ENCODE measurements around the gene ZNF28.
"Not testable (repeated sequence)": the region's sequence is repeated elsewhere in the genome, so short reads cannot be mapped to it uniquely, and the experiment has no call there.

ZNF28 gene

DNA sequence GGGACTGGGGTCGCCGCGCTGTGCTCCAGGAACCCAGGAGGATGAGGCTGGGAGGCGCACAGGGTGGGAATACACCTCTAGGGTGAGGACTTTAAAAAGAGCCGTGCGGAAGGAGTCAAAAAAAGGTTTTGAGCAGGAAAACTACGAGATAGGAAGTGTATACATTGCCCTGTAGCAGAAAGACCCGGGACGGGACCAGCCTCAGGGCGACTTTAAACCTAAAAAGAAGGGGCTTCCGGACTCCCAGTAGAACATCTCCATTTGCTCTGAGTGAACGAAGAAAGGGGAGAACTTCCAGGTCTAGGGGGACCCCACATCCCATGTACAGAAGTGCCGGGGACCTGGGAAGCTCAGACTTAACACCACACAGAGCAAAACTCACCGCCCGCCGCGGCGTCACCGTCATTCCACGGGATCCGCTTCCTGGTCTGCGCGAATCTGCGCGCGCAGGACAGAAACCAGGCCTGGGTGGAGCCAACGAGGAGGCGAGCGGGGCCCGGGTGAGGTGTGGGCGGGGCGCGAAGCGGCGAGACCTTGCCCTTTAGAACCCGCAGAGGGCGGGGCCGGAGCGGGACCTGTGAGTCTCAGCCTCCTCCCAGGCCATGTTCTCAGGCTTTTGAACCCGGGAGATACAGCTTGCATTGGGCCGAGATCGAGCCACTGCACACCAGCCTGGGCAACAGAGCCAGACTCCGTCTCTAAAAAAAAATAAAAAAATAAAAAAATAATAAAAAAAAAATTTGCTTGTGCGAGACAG is at the start of gene ZNF28:
Gene ZNF28 (minus strand): TSS at position 430 of the 757 bp plus-strand sequence. CDS start 3,675 bp downstream, outside the sequence.
- peak; percentile 60 for DNase-seq (ENCODE audit: low read depth)

DNA sequence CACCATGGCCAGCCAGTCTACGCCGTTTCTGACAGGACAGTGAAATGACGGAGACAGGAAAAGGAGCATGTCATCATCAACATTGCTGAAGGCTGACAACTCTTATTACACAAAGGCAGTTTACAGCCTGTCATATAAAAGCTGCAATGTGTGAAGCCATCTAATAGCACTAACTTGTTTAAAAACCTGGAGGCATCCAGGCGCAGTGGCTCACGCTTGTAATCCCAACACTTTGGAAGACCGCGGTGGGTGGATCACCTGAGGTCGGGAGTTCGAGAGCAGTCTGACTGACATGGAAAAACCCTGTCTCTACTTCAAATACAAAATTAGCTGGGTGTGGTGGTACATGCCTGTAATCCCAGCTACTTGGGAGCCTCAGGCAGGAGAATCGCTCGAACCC is 46.6 kb upstream of the ZNF28 start:
- DNase-seq (ENCODE audit: low read depth): not testable (repeated sequence)

DNA sequence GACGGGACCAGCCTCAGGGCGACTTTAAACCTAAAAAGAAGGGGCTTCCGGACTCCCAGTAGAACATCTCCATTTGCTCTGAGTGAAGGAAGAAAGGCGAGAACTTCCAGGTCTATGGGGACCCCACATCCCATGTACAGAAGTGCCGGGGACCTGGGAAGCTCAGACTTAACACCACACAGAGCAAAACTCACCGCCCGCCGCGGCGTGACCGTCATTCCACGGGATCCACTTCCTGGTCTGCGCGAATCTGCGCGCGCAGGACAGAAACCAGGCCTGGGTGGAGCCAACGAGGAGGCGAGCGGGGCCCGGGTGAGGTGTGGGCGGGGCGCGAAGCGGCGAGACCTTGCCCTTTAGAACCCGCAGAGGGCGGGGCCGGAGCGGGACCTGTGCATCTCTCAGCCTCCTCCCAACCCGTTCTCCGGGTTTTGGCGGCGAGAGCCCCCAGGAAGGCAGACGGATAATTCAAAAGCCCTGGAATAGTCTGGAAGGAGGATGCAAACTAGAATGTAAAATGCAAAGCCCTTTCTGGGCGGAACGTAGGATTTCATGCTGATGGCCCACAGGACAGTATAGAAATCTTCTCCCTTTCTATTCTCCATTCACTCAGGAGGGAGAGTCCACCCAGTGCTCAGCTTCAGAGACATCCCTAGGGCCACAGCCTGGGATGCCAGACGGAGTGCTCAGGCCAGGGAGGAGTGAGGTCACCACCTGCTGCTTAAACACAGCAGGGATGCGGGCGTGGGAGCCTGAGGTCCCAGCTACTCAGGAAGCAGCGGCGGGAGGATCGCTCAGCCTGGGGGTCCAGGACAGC is 36.2 kb upstream of the ZNF28 start, which contains the start of gene ZNF468:
Gene ZNF468 (minus strand): TSS at position 242 of the 814 bp plus-strand sequence. CDS start 3,347 bp downstream, outside the sequence.
- DNase-seq (ENCODE audit: low read depth): peak; percentile 58

- DNase-seq (ENCODE audit: low read depth): peak; percentile 33
These were observed 35.3 kb upstream of the ZNF28 start for GRCh38 chr19:52856540-52857377.

DNA sequence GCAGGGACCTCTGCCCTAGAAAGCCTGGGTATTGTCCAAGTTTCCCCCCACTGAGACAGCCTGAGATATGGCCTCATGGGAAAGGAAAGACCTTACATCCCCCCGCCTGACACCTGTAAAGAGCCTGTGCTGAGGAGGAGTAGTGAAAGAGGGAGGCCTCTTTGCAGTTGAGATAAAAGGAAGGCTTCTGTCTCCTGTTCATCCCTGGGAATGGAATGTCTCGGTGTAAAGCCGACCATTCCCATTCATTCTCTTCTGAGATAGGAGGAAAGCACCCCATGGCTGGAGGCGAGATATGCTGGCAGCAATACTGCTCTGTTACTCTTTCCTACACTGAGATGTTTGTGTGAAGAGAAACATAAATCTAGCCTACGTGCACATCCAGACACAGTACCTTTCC is 25.9 kb upstream of the ZNF28 start:
- not testable (repeated sequence) for DNase-seq (ENCODE audit: low read depth)

DNA sequence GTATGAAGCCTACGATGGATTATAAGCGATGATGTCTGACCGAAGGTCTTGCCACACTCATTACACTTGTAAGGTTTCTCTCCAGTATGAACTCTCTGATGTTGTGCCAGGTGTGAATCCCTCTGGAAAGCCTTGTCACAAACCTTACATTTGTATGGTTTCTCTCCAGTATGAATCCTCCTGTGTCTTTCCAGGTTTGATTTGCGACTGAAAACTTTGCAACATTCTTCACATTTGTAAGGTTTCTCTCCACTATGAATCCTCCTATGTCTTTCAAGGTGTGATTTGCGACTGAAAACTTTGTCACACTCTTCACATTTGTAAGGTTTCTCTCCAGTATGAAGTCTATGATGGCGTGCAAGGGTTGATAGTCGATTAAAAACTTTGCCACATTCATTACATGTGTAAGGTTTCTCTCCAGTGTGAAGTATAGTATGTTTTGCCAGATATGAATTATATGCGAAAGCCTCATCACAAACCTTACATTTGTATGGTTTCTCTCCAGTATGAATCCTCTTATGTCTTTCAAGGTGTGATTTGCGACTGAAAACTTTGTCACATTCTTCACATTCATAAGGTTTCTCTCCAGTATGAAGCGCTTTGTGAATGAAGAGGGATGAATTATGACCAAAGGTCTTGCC is 19.5 kb upstream of the ZNF28 start:
- DNase-seq (ENCODE audit: low read depth): not testable (repeated sequence)

DNA sequence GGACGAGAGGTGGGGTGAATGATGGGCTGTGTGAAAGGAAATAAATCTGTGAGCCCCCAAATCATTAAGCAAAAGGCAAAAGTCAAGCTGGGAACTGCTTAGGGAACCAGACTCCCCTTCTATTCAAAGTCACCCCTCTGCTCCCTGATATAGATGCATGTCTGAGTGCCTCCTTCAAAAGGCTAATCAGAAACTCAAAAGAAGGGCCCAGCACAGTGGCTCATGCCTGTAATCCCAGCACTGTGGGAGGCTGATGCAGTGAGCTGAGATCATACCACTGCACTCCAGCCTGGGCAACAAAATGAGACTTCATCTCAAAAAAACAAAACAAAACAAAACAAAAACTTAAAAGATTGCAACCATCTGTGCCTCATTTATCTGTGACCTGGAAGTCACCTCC is 12.9 kb upstream of the ZNF28 start:
- DNase-seq (ENCODE audit: low read depth): not testable (repeated sequence)

GRCh38 chr19:52833541-52833940 is 12.1 kb upstream of the ZNF28 start:
- DNase-seq (ENCODE audit: low read depth): not testable (repeated sequence)

DNA sequence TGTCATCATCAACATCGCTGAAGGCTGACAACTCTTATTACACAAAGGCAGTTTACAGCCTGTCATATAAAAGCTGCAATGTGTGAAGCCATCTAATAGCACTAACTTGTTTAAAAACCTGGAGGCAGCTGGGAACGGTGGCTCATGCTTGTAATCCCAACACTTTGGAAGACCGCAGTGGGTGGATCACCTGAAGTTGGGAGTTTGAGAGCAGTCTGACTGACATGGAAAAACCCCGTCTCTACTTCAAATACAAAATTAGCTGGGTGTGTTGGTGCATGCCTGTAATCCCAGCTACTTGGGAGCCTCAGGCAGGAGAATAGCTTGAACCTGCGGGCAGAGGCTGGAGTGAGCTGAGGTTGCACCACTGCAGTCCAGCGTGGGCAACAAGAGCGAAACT is 8.4 kb upstream of the ZNF28 start:
- not testable (repeated sequence) for DNase-seq (ENCODE audit: low read depth)

GRCh38 chr19:52825765-52826164 is 4.3 kb upstream of the ZNF28 start:
- DNase-seq (ENCODE audit: low read depth): no peak

GRCh38 chr19:52823676-52824075 is 2.2 kb upstream of the ZNF28 start:
- DNase-seq (ENCODE audit: low read depth): no peak

GRCh38 chr19:52820472-52821203 is 795 bp downstream of the ZNF28 start:
- peak; percentile 56 for DNase-seq (ENCODE audit: low read depth)

- DNase-seq (ENCODE audit: low read depth): no peak
These were observed 11.6 kb downstream of the ZNF28 start for GRCh38 chr19:52809801-52810200.

DNA sequence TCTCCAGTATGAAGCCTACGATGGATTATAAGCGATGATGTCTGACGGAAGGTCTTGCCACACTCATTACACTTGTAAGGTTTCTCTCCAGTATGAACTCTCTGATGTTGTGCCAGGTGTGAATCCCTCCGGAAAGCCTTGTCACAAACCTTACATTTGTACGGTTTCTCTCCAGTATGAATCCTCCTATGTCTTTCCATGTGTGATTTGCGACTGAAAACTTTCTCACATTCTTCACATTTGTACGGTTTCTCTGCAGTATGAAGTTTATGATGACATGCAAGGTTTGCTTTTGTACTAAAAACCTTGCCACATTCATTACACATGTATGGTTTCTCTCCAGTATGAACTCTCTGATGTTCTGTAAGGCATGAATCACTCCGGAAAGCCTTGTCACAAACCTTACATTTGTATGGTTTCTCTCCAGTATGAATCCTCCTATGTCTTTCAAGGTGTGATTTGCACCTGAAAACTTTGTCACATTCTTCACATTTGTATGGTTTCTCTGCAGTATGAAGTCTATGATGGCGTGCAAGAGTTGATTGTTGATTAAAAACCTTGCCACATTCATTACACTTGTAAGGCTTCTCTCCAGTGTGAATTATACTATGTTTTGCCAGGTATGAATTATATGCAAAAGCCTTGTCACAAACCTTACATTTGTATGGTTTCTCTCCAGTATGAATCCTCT is 21.3 kb downstream of the ZNF28 start:
- not testable (repeated sequence) for DNase-seq (ENCODE audit: low read depth)

DNA sequence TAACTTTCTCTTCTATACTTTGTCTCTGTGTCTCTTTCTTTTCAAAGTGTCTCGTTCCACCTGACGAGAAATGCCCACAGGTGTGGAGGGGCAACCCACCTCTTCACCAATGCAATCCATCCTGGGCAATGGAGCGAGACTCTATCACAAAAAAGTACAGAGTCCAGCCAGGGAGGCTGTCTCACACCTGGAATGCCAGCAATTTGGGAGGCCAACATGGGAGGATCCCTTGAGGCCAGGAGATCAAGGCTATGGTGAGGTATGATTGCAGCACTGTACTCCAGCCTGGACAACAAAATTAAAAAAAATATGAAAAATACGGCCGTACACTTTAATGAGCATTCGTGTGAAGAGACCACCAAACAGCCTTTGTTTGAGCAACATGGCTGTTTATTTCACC is 32.0 kb downstream of the ZNF28 start:
- DNase-seq (ENCODE audit: low read depth): no peak

DNA sequence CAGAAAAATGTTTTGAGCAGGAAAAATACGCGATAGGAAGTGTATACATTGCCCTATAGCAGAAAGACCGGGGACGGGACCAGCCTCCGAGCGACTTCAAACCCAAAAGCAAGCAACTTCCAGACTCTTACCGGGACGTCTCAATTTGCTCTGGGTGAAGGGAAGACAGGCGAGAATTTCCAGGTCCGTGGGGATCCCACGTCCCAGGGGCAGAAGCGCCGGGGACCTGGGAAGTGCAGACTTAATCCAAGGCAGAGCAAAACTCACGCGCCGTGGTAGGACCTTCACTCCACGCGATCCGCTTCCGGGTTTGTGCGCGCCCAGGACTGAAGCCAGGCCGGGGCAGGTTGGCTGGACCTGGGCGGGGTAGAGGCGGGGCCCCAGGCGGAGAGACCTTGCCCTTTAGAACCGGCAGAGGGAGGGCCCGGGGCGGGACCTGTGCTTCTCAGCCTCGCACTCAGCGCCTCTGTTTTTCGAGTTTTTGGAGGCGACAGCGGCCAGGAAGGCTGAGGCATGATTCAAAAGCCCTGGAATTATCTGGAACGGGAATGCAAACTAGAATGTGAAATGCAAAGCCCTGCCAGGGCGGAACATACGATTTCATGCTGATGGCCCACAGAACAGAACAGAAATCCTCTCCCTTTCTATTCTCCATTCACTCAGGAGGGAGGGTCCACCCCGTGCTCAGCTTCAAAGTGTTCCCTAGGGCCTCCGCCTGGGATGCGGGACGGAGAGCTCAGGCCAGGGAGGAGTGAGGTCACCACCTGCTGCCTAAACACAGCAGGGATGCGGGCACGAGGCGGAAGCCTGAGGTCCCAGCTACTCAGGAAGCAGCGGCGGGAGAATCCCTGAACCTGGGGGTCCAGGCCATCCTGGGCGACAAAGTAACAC is 34.7 kb downstream of the ZNF28 start, which contains the start of gene ZNF600:
Gene ZNF600 (minus strand): TSS at position 328 of the 891 bp plus-strand sequence. CDS start 7,903 bp downstream, outside the sequence.
- peak; percentile 80 for DNase-seq (ENCODE audit: low read depth)

- peak; percentile 13 for DNase-seq (ENCODE audit: low read depth)
These were observed 35.4 kb downstream of the ZNF28 start for GRCh38 chr19:52786078-52786463.

GRCh38 chr19:52785506-52785905 is 35.9 kb downstream of the ZNF28 start:
- no peak for DNase-seq (ENCODE audit: low read depth)

- peak; percentile 65 for DNase-seq (ENCODE audit: low read depth)
These were observed 38.6 kb downstream of the ZNF28 start for GRCh38 chr19:52782864-52783263.
